HG03575 (cell line): Measurements from ENCODE around the gene TNXB.

Experiments used
- ATAC-seq: cut with Tn5 transposase; IDR thresholded peaks from one replicate; pipeline ENCODE4 v1.9.1; 2021; ENCODE audit not compliant: unreplicated experiment, insufficient number of reproducible peaks, low FRiP score; ENCODE audit errors: extremely low read depth

TNXB gene

GRCh38 chr6:32109114-32109764, at the start of gene TNXB:
Gene TNXB, minus strand, starts transcription at chr6:32109338. Its CDS starts 11,140 bp downstream, at chr6:32098198.
- ATAC-seq = no peak

- ATAC-seq = no peak
These were observed 48.9 kb upstream of the TNXB start for GRCh38 chr6:32158052-32158451.

GRCh38 chr6:32156891-32157290, 47.8 kb upstream of the TNXB start:
- no peak for ATAC-seq

GRCh38 chr6:32154514-32155161, 45.5 kb upstream of the TNXB start:
- ATAC-seq = no peak

- no peak for ATAC-seq
These were observed 44.7 kb upstream of the TNXB start, which contains the start of gene PPT2 for GRCh38 chr6:32153564-32154513. Gene PPT2, plus strand, starts transcription at chr6:32154141. Its CDS starts 454 bp downstream, at chr6:32154595.

- ATAC-seq = no peak
These were observed 43.8 kb upstream of the TNXB start for GRCh38 chr6:32152769-32153563.

GRCh38 chr6:32151863-32152768, 43.0 kb upstream of the TNXB start, which contains the start of gene PRRT1:
Gene PRRT1, minus strand, starts transcription at chr6:32151939. Its CDS starts 112 bp downstream, at chr6:32151827.
- ATAC-seq = no peak

- no peak for ATAC-seq
These were observed 42.2 kb upstream of the TNXB start for GRCh38 chr6:32151181-32151862.

- ATAC-seq = no peak
These were observed 41.1 kb upstream of the TNXB start for GRCh38 chr6:32149932-32150870.

- ATAC-seq = no peak
These were observed 40.1 kb upstream of the TNXB start for GRCh38 chr6:32149092-32149755.

- ATAC-seq = no peak
These were observed 39.4 kb upstream of the TNXB start for GRCh38 chr6:32148289-32149091.

GRCh38 chr6:32147401-32148132, 38.4 kb upstream of the TNXB start:
- ATAC-seq = no peak

GRCh38 chr6:32146687-32147086, 37.5 kb upstream of the TNXB start:
- no peak for ATAC-seq

- ATAC-seq = no peak
These were observed 37.1 kb upstream of the TNXB start for GRCh38 chr6:32146287-32146686.
